ENCODE results near the gene SLC2A1. TPM values are rescaled to one million over a fixed set of nuclear protein-coding genes. Genes with fewer than 3 reads are reported as not detected.

Gene SLC2A1
- total and polyA plus RNA-seq, 4 donors, result 9.5 to 143 (median 28.6) TPM

GRCh38 chr1:42933060-42933586 is 25.5 kb downstream of the SLC2A1 start:
- ATAC-seq (ENCODE audit: insufficient read depth, low FRiP score) (no peak), DNase-seq (no peak)
- H3K9ac ChIP-seq (ENCODE audit: insufficient read depth in 1 of 2, low read length in 2 of 2), result no peak overlapping the region
- H3K27ac ChIP-seq (ENCODE audit: low read depth in 1 of 2, low read length in 1 of 2), result no peak overlapping the region
- no peak overlapping the region for H3K4me3 ChIP-seq
- no peaks in the 10 kb centered on the region for H3K27me3 ChIP-seq (ENCODE audit: control insufficient read depth in 3 of 3, insufficient read depth in 3 of 3, low read length in 2 of 3)
- peaks cover 0 to 14% (median 7%) of the 10 kb centered on the region in 4 donors for H3K36me3 ChIP-seq (ENCODE audit: control insufficient read depth in 4 of 4, insufficient read depth in 4 of 4, low read length in 4 of 4)
- WGBS, 2 donors, result 91 to 94% methylated on average over 5 of the region's 5 CpGs
- no peaks in the 10 kb centered on the region for H3K9me3 ChIP-seq (ENCODE audit: control insufficient read depth in 4 of 4, insufficient read depth in 3 of 4, low read length in 3 of 4)
- H3K4me1 ChIP-seq (ENCODE audit: control insufficient read depth in 5 of 5, insufficient read depth in 5 of 5, low read length in 5 of 5), result peaks cover 0 to 36% (median 28%) of the 10 kb centered on the region in 5 donors
- TF ChIP-seq CTCF (IDR thresholded peaks at IDR 0.05; ENCODE audit: control extremely low read depth, extremely low read depth), result no peak

- H3K36me3 ChIP-seq (ENCODE audit: control insufficient read depth in 4 of 4, insufficient read depth in 4 of 4, low read length in 4 of 4), result peaks cover 0 to 19% (median 8%) of the 10 kb centered on the region in 4 donors
- no peak for TF ChIP-seq CTCF (IDR thresholded peaks at IDR 0.05; ENCODE audit: control extremely low read depth, extremely low read depth)
- H3K4me1 ChIP-seq (ENCODE audit: control insufficient read depth in 5 of 5, insufficient read depth in 5 of 5, low read length in 5 of 5), result peaks cover 0 to 32% (median 24%) of the 10 kb centered on the region in 5 donors
- ATAC-seq (ENCODE audit: insufficient read depth, low FRiP score) (no peak), DNase-seq (no peak)
- H3K27me3 ChIP-seq (ENCODE audit: control insufficient read depth in 3 of 3, insufficient read depth in 3 of 3, low read length in 2 of 3), result no peaks in the 10 kb centered on the region
- H3K27ac ChIP-seq (ENCODE audit: low read depth in 1 of 2, low read length in 1 of 2), result peak overlapping the region in 1 of 2 donors; percentile 89
- WGBS, 2 donors, result 75 to 78% methylated on average over 5 of the region's 5 CpGs
- H3K9me3 ChIP-seq (ENCODE audit: control insufficient read depth in 4 of 4, insufficient read depth in 3 of 4, low read length in 3 of 4), result no peaks in the 10 kb centered on the region
- no peak overlapping the region for H3K9ac ChIP-seq (ENCODE audit: insufficient read depth in 1 of 2, low read length in 2 of 2)
- no peak overlapping the region for H3K4me3 ChIP-seq
Measured at GRCh38 chr1:42932442-42932941, 26.2 kb downstream of the SLC2A1 start.

- ATAC-seq (ENCODE audit: insufficient read depth, low FRiP score), result peak; percentile 54
- peaks cover 0 to 25% (median 10%) of the 10 kb centered on the region in 4 donors for H3K36me3 ChIP-seq (ENCODE audit: control insufficient read depth in 4 of 4, insufficient read depth in 4 of 4, low read length in 4 of 4)
- no peaks in the 10 kb centered on the region for H3K9me3 ChIP-seq (ENCODE audit: control insufficient read depth in 4 of 4, insufficient read depth in 3 of 4, low read length in 3 of 4)
- no peaks in the 10 kb centered on the region for H3K27me3 ChIP-seq (ENCODE audit: control insufficient read depth in 3 of 3, insufficient read depth in 3 of 3, low read length in 2 of 3)
- H3K9ac ChIP-seq (ENCODE audit: insufficient read depth in 1 of 2, low read length in 2 of 2), result no peak overlapping the region
- DNase-seq, result peak; percentile 46 to 61 (median 48)
- TF ChIP-seq CTCF (IDR thresholded peaks at IDR 0.05; ENCODE audit: control extremely low read depth, extremely low read depth), result no peak
- no peak overlapping the region for H3K4me3 ChIP-seq
- peaks cover 0 to 32% (median 24%) of the 10 kb centered on the region in 5 donors for H3K4me1 ChIP-seq (ENCODE audit: control insufficient read depth in 5 of 5, insufficient read depth in 5 of 5, low read length in 5 of 5)
- peak overlapping the region in 1 of 2 donors; percentile 89 for H3K27ac ChIP-seq (ENCODE audit: low read depth in 1 of 2, low read length in 1 of 2)
- 12 to 20% methylated on average over 11 of the region's 11 CpGs for WGBS, 2 donors
Measured at GRCh38 chr1:42931911-42932422, 26.7 kb downstream of the SLC2A1 start.
